Spleen (tissue), 7 donors: ENCODE measurements around the gene TJP3.

ENCODE experiments used
- CTCF ChIP-seq, 11 experiments: fragments of 200-600 bp in 7 of 11; fragments of 450-650 bp in 4 of 11; sonication (generic) in 4 of 11; IDR thresholded peaks in 8 of 11; conservative IDR thresholded peaks in 3 of 11; 1 replicate in 7 of 11; 2 replicates in 4 of 11; pipeline versions ENCODE4 v1.4.0 to v1.8.0; 2016 to 2021; ENCODE audit warnings: antibody characterized with exemption in 11 of 11, inconsistent platforms in 4 of 11, mild to moderate bottlenecking in 1 of 11
- POLR2A ChIP-seq, 3 donors: fragments of 450-650 bp; IDR thresholded peaks; one replicate each; pipeline ENCODE4 v1.5.1; 2017; ENCODE audit warnings: antibody characterized with exemption in 3 of 3, mild to moderate bottlenecking in 1 of 3
- POLR2AphosphoS5 ChIP-seq, 3 donors: sonication (generic); formaldehyde crosslinking; IDR thresholded peaks; one replicate each; pipeline ENCODE4 v1.5.1; 2017; ENCODE audit warnings: antibody characterized with exemption in 3 of 3
- donor health status: DM: no; HTN: no; CAD: no; lungs with moderate emphysema.
- donor health status: DM: no; HTN: no; CAD: no.
- donor health status: DM: no; HTN: no; CAD: no.

- TF ChIP-seq CTCF (IDR thresholded peaks at IDR 0.05 in 8 of 11, conservative IDR thresholded peaks at IDR 0.05 in 3 of 11) (no peak), POLR2A (IDR thresholded peaks at IDR 0.05) (no peak), POLR2AphosphoS5 (IDR thresholded peaks at IDR 0.05) (no peak)
These were observed 23.3 kb upstream of the TJP3 start for GRCh38 chr19:3684817-3685410.
